Activated T-cell treated with anti-CD3 and anti-CD28 coated beads, Interleukin-2, amount 50 U/mL, for 48 hours (primary cell): ENCODE measurements around the gene HAPLN3.
A peak's percentile ranks its signal among the peaks of the same experiment; 100 is the strongest.

Experiments used
- DNase-seq, 2 experiments: peaks; one replicate each; pipeline ENCODE4 v3.0.0-alpha.2; 2020

Gene HAPLN3

GRCh38 chr15:88858934-88859333 is 36.4 kb downstream of the HAPLN3 start:
- DNase-seq, result no peak

GRCh38 chr15:88852476-88852875 is 42.9 kb downstream of the HAPLN3 start:
- no peak for DNase-seq

GRCh38 chr15:88849376-88850072 is 45.8 kb downstream of the HAPLN3 start:
- no peak for DNase-seq

GRCh38 chr15:88848203-88848602 is 47.1 kb downstream of the HAPLN3 start:
- no peak for DNase-seq

- no peak for DNase-seq
These were observed 48.2 kb downstream of the HAPLN3 start for GRCh38 chr15:88847144-88847543.

GRCh38 chr15:88845616-88846015 is 49.7 kb downstream of the HAPLN3 start:
- DNase-seq, result no peak

GRCh38 chr15:88844749-88845386 is 50.5 kb downstream of the HAPLN3 start:
- no peak for DNase-seq

GRCh38 chr15:88843334-88843733 is 52.0 kb downstream of the HAPLN3 start:
- DNase-seq, result no peak

GRCh38 chr15:88842156-88842555 is 53.2 kb downstream of the HAPLN3 start:
- DNase-seq, result no peak

GRCh38 chr15:88841236-88841635 is 54.1 kb downstream of the HAPLN3 start:
- no peak for DNase-seq

- no peak for DNase-seq
These were observed 55.4 kb downstream of the HAPLN3 start for GRCh38 chr15:88839961-88840360.

GRCh38 chr15:88839146-88839545 is 56.2 kb downstream of the HAPLN3 start:
- DNase-seq, result no peak

GRCh38 chr15:88838667-88839066 is 56.7 kb downstream of the HAPLN3 start:
- DNase-seq, result no peak

- DNase-seq, result no peak
These were observed 59.7 kb downstream of the HAPLN3 start for GRCh38 chr15:88835646-88836045.

- DNase-seq, result no peak
These were observed 60.2 kb downstream of the HAPLN3 start for GRCh38 chr15:88835119-88835518.

GRCh38 chr15:88834211-88834812 is 61.0 kb downstream of the HAPLN3 start:
- DNase-seq, result peak; percentile 39

- DNase-seq, result no peak
These were observed 61.6 kb downstream of the HAPLN3 start for GRCh38 chr15:88833731-88834100.

GRCh38 chr15:88832820-88833730 is 62.3 kb downstream of the HAPLN3 start:
- DNase-seq, result no peak

- no peak for DNase-seq
These were observed 65.3 kb downstream of the HAPLN3 start for GRCh38 chr15:88830016-88830415.

- no peak for DNase-seq
These were observed 66.6 kb downstream of the HAPLN3 start for GRCh38 chr15:88828791-88829190.
